ENCODE results near the gene ZNF525. TPM values are rescaled to one million over a fixed set of nuclear protein-coding genes. Genes with fewer than 3 reads are reported as not detected.

ZNF525 gene
- total and polyA plus RNA-seq, 2 of the 13 experiments (the other 11 are each of a cell fraction or from before 2014, with no cell fraction given), result 3.4 to 8.7 TPM

GRCh38 chr19:53394974-53395839 is 29.7 kb downstream of the ZNF525 start, which contains the start of gene ZNF765 (continued):
- no peak for TF ChIP-seq ZMAT3 (CRISPR knock-in tag; conservative IDR thresholded peaks at IDR 0.05)
- TF ChIP-seq MAZ (IDR thresholded peaks at IDR 0.05; ENCODE audit: borderline replicate concordance, low read depth, low read length), result 0 out of 2 replicates have a peak, but pooled peaks have one; percentile 19
- TF ChIP-seq MAZ (CRISPR knock-in tag; IDR thresholded peaks at IDR 0.05; ENCODE audit: low read depth), result 0 out of 2 replicates have a peak, but pooled peaks have one; percentile 56
- TF ChIP-seq ZMAT5 (CRISPR knock-in tag; IDR thresholded peaks at IDR 0.05; ENCODE audit: borderline replicate concordance, low read depth), result no peak
- TF ChIP-seq, protein P1, sequence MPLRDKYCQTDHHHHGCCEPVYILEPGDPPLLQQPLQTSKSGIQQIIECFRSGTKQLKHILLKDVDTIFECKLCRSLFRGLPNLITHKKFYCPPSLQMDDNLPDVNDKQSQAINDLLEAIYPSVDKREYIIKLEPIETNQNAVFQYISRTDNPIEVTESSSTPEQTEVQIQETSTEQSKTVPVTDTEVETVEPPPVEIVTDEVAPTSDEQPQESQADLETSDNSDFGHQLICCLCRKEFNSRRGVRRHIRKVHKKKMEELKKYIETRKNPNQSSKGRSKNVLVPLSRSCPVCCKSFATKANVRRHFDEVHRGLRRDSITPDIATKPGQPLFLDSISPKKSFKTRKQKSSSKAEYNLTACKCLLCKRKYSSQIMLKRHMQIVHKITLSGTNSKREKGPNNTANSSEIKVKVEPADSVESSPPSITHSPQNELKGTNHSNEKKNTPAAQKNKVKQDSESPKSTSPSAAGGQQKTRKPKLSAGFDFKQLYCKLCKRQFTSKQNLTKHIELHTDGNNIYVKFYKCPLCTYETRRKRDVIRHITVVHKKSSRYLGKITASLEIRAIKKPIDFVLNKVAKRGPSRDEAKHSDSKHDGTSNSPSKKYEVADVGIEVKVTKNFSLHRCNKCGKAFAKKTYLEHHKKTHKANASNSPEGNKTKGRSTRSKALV (CRISPR knock-in tag; IDR thresholded peaks at IDR 0.05), result peak; percentile 22; the same call in 1 of the 2 replicates
- peak; percentile 64; the same call in 1 of the 2 replicates for TF ChIP-seq KDM2A (CRISPR knock-in tag; IDR thresholded peaks at IDR 0.05; ENCODE audit: borderline replicate concordance, low read depth)
- TF ChIP-seq ELF1 (CRISPR knock-in tag; IDR thresholded peaks at IDR 0.05), result peak; percentile 99
- peak; percentile 85 for TF ChIP-seq SAP130 (CRISPR knock-in tag; IDR thresholded peaks at IDR 0.05; ENCODE audit: low read depth)
- peak; percentile 29 for TF ChIP-seq AGO2 (optimal IDR thresholded peaks at IDR 0.05; ENCODE audit: low read depth, low read length)
- TF ChIP-seq SALL2 (CRISPR knock-in tag; IDR thresholded peaks at IDR 0.05), result no peak
- 0 out of 2 replicates have a peak, but pooled peaks have one; percentile 6 for TF ChIP-seq HNF4G (IDR thresholded peaks at IDR 0.05; ENCODE audit: borderline replicate concordance, low read depth, low read length)
- no peak for TF ChIP-seq HNF4G (CRISPR knock-in tag; IDR thresholded peaks at IDR 0.05; ENCODE audit: borderline replicate concordance, low read depth)
- no peak for TF ChIP-seq TFE3 (CRISPR knock-in tag; IDR thresholded peaks at IDR 0.05)
- TF ChIP-seq HNF1B (CRISPR knock-in tag; IDR thresholded peaks at IDR 0.05), result 0 out of 2 replicates have a peak, but pooled peaks have one; percentile 5
- TF ChIP-seq TAF1 (CRISPR knock-in tag; IDR thresholded peaks at IDR 0.05), result peak; percentile 31; the same call in 1 of the 2 replicates
- no peak for TF ChIP-seq ZKSCAN1 (IDR thresholded peaks at IDR 0.05; ENCODE audit: low read length)
- 0 out of 2 replicates have a peak, but pooled peaks have one; percentile 57 for TF ChIP-seq BRCA1 (CRISPR knock-in tag; IDR thresholded peaks at IDR 0.05)
- no peak for TF ChIP-seq ZNF225 (CRISPR knock-in tag; IDR thresholded peaks at IDR 0.05)
- TF ChIP-seq ZSCAN31 (CRISPR knock-in tag; IDR thresholded peaks at IDR 0.05; ENCODE audit: low read depth), result no peak
- peak; percentile 46 for TF ChIP-seq ZFX (CRISPR knock-in tag; IDR thresholded peaks at IDR 0.05; ENCODE audit: low read depth)
- peak; percentile 83 for TF ChIP-seq SP4 (CRISPR knock-in tag; IDR thresholded peaks at IDR 0.05)
- peak; percentile 71 for TF ChIP-seq KAT8 (CRISPR knock-in tag; IDR thresholded peaks at IDR 0.05)
- TF ChIP-seq ZNF484 (CRISPR knock-in tag; IDR thresholded peaks at IDR 0.05; ENCODE audit: borderline replicate concordance, low read depth), result no peak
- TF ChIP-seq EEA1 (CRISPR knock-in tag; IDR thresholded peaks at IDR 0.05; ENCODE audit: borderline replicate concordance), result 0 out of 2 replicates have a peak, but pooled peaks have one; percentile 23
- peak; percentile 70 for TF ChIP-seq RBFOX2 (IDR thresholded peaks at IDR 0.05; ENCODE audit: low read depth, low read length)

All from HepG2 (cell line).